Activated T-helper 17 cell treated with anti-CD3 and anti-CD28 coated beads, Interleukin-2, amount 50 U/mL, for 72 hours (primary cell): ENCODE data around the gene FBXO38. TPM values are rescaled to one million over a fixed set of nuclear protein-coding genes. Genes with fewer than 3 reads are reported as not detected.

ENCODE experiments used
- ATAC-seq: fragments of 150-1000 bp; cut with Tn5 transposase; replicated peaks from 2 replicates; pipeline ENCODE4 v1.10.0; 2021; ENCODE audit warnings: mild to moderate bottlenecking, moderate library complexity
- H3K27ac Mint-ChIP-seq: one replicate; pipeline ENCODE4 v1.8.0; 2022; ENCODE audit warnings: mixed read lengths
- H3K27me3 Mint-ChIP-seq: one replicate; pipeline ENCODE4 v1.8.0; 2022; ENCODE audit warnings: mixed read lengths
- H3K36me3 Mint-ChIP-seq: one replicate; pipeline ENCODE4 v1.8.0; 2022; ENCODE audit warnings: low read depth, mild to moderate bottlenecking, mixed read lengths
- H3K4me1 Mint-ChIP-seq: one replicate; pipeline ENCODE4 v1.8.0; 2022; ENCODE audit warnings: mixed read lengths
- H3K4me3 Mint-ChIP-seq: one replicate; pipeline ENCODE4 v1.8.0; 2022; ENCODE audit warnings: mild to moderate bottlenecking, mixed read lengths
- H3K9me3 Mint-ChIP-seq: one replicate; pipeline ENCODE4 v1.8.0; 2022; ENCODE audit warnings: mixed read lengths
- total RNA-seq, 2 donors: library from RNA; stranded (reverse); gene quantifications; one replicate each; pipeline ENCODE4 v1.2.3, GENCODE V29; 2022

The FBXO38 gene
- total RNA-seq, 2 donors from 2014 or later = 44.1 to 53.0 TPM

GRCh38 chr5:148491015-148491792 lies 107.4 kb downstream of the FBXO38 start:
- no peaks in the 10 kb centered on the region for H3K9me3 Mint-ChIP-seq

GRCh38 chr5:148491793-148492184 lies 108.0 kb downstream of the FBXO38 start:
- Mint-ChIP-seq H3K4me1 (no peaks in the 10 kb centered on the region), H3K36me3 (no peaks in the 10 kb centered on the region), H3K4me3 (no peak overlapping the region), H3K9me3 (no peaks in the 10 kb centered on the region), H3K27ac (no peak overlapping the region), H3K27me3 (peaks cover 24% of the 10 kb centered on the region)
- ATAC-seq = no peak

More at GRCh38 chr5:148491015-148491792, 107.4 kb downstream of the FBXO38 start:
- Mint-ChIP-seq H3K4me3 (no peak overlapping the region), H3K27me3 (peaks cover 29% of the 10 kb centered on the region), H3K36me3 (no peaks in the 10 kb centered on the region), H3K27ac (no peak overlapping the region), H3K4me1 (no peaks in the 10 kb centered on the region)
- no peak for ATAC-seq

- Mint-ChIP-seq H3K9me3 (no peaks in the 10 kb centered on the region), H3K27ac (no peak overlapping the region), H3K4me3 (no peak overlapping the region), H3K4me1 (no peaks in the 10 kb centered on the region), H3K36me3 (no peaks in the 10 kb centered on the region), H3K27me3 (peaks cover 21% of the 10 kb centered on the region)
- no peak for ATAC-seq
These were observed 108.6 kb downstream of the FBXO38 start for GRCh38 chr5:148492351-148492750.

Other genes starting within 250 kb of the FBXO38 start
- gene SPINK14, start 215.4 kb upstream of the FBXO38 start, total RNA-seq = not detected
- not detected for gene SPINK6, start 180.9 kb upstream of the FBXO38 start, total RNA-seq
- gene MARCOL, start 145.4 kb upstream of the FBXO38 start, total RNA-seq = not detected
- not detected for gene SPINK13, start 115.2 kb upstream of the FBXO38 start, total RNA-seq
- gene SPINK7, start 71.5 kb upstream of the FBXO38 start, total RNA-seq = not detected
- not detected for gene SPINK9, start 48.4 kb upstream of the FBXO38 start, total RNA-seq